H1 (cell line): ENCODE measurements around the gene ELOVL6. TPM values are rescaled to one million over a fixed set of nuclear protein-coding genes. Genes with fewer than 3 reads are reported as not detected.

Experiments used
- CTCF ChIA-PET: fragments of 300-600 bp; sonication (Branson Sonifier 250); formaldehyde crosslinking; loops from one replicate; lab custom pipeline; 2021; ENCODE audit not compliant: partially characterized antibody; lab: Charles Lee
- POLR2A ChIA-PET: fragments of 300-600 bp; sonication (Branson Sonifier 250); formaldehyde crosslinking; loops from one replicate; lab custom pipeline; 2021; ENCODE audit warnings: inconsistent platforms; ENCODE audit not compliant: partially characterized antibody; lab: Charles Lee
- DNase-seq, 2 experiments: peaks; one replicate each; pipeline versions ENCODE4 v3.0.0 to v3.0.0-alpha.2; 2010 to 2022; ENCODE audit warnings: low spot score in 2 of 2, low read depth in 1 of 2, mixed read lengths in 1 of 2
- FAIRE-seq: peaks from 2 replicates; lab custom pipeline; 2011; peaks lifted over from hg19 to GRCh38; lab: Jason Lieb, UNC
- H2AFZ ChIP-seq: 2 replicates; pipeline ENCODE4 v1.8.1; 2012; ENCODE audit warnings: low read length, inconsistent platforms
- H2AK5ac ChIP-seq: 2 replicates; pipeline ENCODE4 v1.6.1; 2013; ENCODE audit warnings: low read depth, low read length
- H2BK120ac ChIP-seq: replicated peaks from 2 replicates; pipeline ENCODE3; 2013; ENCODE audit warnings: low read depth, low read length, inconsistent platforms
- H2BK12ac ChIP-seq: 2 replicates; pipeline ENCODE4 v1.6.1; 2013; ENCODE audit warnings: low read depth, low read length
- H2BK15ac ChIP-seq: 2 replicates; pipeline ENCODE4 v1.6.1; 2013; ENCODE audit warnings: low read length
- H2BK20ac ChIP-seq: 2 replicates; pipeline ENCODE4 v1.6.1; 2013; ENCODE audit warnings: low read length
- H2BK5ac ChIP-seq: 2 replicates; pipeline ENCODE4 v1.6.1; 2013; ENCODE audit warnings: low read depth, low read length
- H3K14ac ChIP-seq: 2 replicates; pipeline ENCODE4 v1.6.1; 2013; ENCODE audit warnings: inconsistent platforms; ENCODE audit not compliant: insufficient read length
- H3K18ac ChIP-seq: 2 replicates; pipeline ENCODE4 v1.6.1; 2013; ENCODE audit warnings: low read length; ENCODE audit errors: extremely low read depth
- H3K23ac ChIP-seq: 2 replicates; pipeline ENCODE4 v1.6.1; 2013; ENCODE audit warnings: inconsistent platforms; ENCODE audit not compliant: insufficient read length
- H3K23me2 ChIP-seq: 2 replicates; pipeline ENCODE4 v1.6.1; 2013; ENCODE audit warnings: low read depth, low read length
- H3K27ac ChIP-seq: 2 replicates; pipeline ENCODE4 v1.6.1; 2011; ENCODE audit warnings: low read depth, low read length, inconsistent platforms
- H3K27me3 ChIP-seq, 4 experiments: replicated peaks in 1 of 4; 1 replicate in 1 of 4; 2 replicates in 3 of 4; pipeline versions ENCODE4 v1.6.1 to v1.8.1; 2011 to 2013; ENCODE audit warnings: low read length in 3 of 4, mild to moderate bottlenecking in 3 of 4, inconsistent platforms in 2 of 4, mixed read lengths in 2 of 4, moderate library complexity in 1 of 4; ENCODE audit not compliant: control insufficient read depth in 3 of 4, insufficient read depth in 3 of 4; ENCODE audit errors: extremely low read depth in 1 of 4
- H3K36me3 ChIP-seq, 4 experiments: 2 replicates each; pipeline versions ENCODE4 v1.6.1 to v1.8.1; 2011 to 2013; ENCODE audit warnings: mild to moderate bottlenecking in 4 of 4, low read length in 3 of 4, moderate library complexity in 2 of 4, control low read depth in 1 of 4, inconsistent platforms in 1 of 4; ENCODE audit not compliant: insufficient read depth in 4 of 4, control insufficient read depth in 2 of 4
- H3K4ac ChIP-seq: replicated peaks from 2 replicates; pipeline ENCODE3; 2013; ENCODE audit warnings: low read length, low read depth, mixed read lengths, inconsistent platforms; ENCODE audit not compliant: insufficient read length
- H3K4me1 ChIP-seq, 4 experiments: replicated peaks in 1 of 4; 1 replicate in 1 of 4; 2 replicates in 3 of 4; pipeline versions ENCODE4 v1.6.1 to v1.8.1; 2011 to 2013; ENCODE audit warnings: low read length in 3 of 4, inconsistent platforms in 2 of 4, mixed read lengths in 1 of 4; ENCODE audit not compliant: insufficient read depth in 4 of 4, control insufficient read depth in 3 of 4
- H3K4me2 ChIP-seq, 2 experiments: 2 replicates each; pipeline versions ENCODE4 v1.6.1 to v1.8.1; 2011 to 2013; ENCODE audit warnings: low read depth in 2 of 2, low read length in 2 of 2, control low read depth in 1 of 2, inconsistent platforms in 1 of 2, mild to moderate bottlenecking in 1 of 2; ENCODE audit not compliant: insufficient read depth in 1 of 2
- H3K4me3 ChIP-seq, 4 experiments: fragments of 200-600, 300-600 bp in 1 of 4; sonication (generic), shearing (Covaris generic), sonication (Bioruptor Twin) in 1 of 4; 2 replicates each; pipeline versions ENCODE4 v1.5.1 to v1.8.1; 2011 to 2016; ENCODE audit warnings: low read length in 4 of 4, low read depth in 3 of 4, control low read depth in 2 of 4, inconsistent platforms in 2 of 4, mild to moderate bottlenecking in 2 of 4, mixed read lengths in 1 of 4, moderate library complexity in 1 of 4; ENCODE audit not compliant: insufficient read depth in 2 of 4; ENCODE audit errors: extremely low read depth in 1 of 4
- H3K56ac ChIP-seq: replicated peaks from 2 replicates; pipeline ENCODE3; 2013; ENCODE audit warnings: low read depth, mild to moderate bottlenecking, mixed read lengths, low read length, inconsistent platforms; ENCODE audit not compliant: insufficient read length
- H3K79me1 ChIP-seq: 2 replicates; pipeline ENCODE4 v1.6.1; 2013; ENCODE audit warnings: low read depth, low read length, control low read depth
- H3K79me2 ChIP-seq, 2 experiments: 2 replicates each; pipeline versions ENCODE4 v1.6.1 to v1.8.1; 2012 to 2013; ENCODE audit warnings: low read length in 2 of 2, mild to moderate bottlenecking in 2 of 2, inconsistent platforms in 1 of 2; ENCODE audit not compliant: insufficient read depth in 2 of 2, control insufficient read depth in 1 of 2
- H3K9ac ChIP-seq, 4 experiments: replicated peaks in 1 of 4; 1 replicate in 1 of 4; 2 replicates in 3 of 4; pipeline versions ENCODE4 v1.6.1 to v1.8.1; 2011 to 2013; ENCODE audit warnings: low read depth in 3 of 4, low read length in 3 of 4, control low read depth in 2 of 4, mild to moderate bottlenecking in 2 of 4, moderate library complexity in 2 of 4, inconsistent platforms in 1 of 4; ENCODE audit errors: extremely low read depth in 1 of 4
- H3K9me3 ChIP-seq, 2 experiments: 2 replicates each; pipeline versions ENCODE4 v1.6.1 to v1.8.1; 2012 to 2013; ENCODE audit warnings: mild to moderate bottlenecking in 2 of 2, moderate library complexity in 2 of 2, control low read depth in 1 of 2, inconsistent platforms in 1 of 2, low read depth in 1 of 2, low read length in 1 of 2, mixed read lengths in 1 of 2; ENCODE audit not compliant: insufficient read depth in 2 of 2
- H4K20me1 ChIP-seq, 2 experiments: replicated peaks in 1 of 2; 2 replicates each; pipeline versions ENCODE3 to v1.8.1; 2011 to 2013; ENCODE audit warnings: inconsistent platforms in 2 of 2, low read length in 2 of 2, mild to moderate bottlenecking in 1 of 2; ENCODE audit not compliant: insufficient read depth in 2 of 2, control insufficient read depth in 1 of 2
- H4K5ac ChIP-seq: 2 replicates; pipeline ENCODE4 v1.6.1; 2013; ENCODE audit warnings: low read length, low read depth, mixed read lengths, inconsistent platforms; ENCODE audit not compliant: insufficient read length
- H4K8ac ChIP-seq: 2 replicates; pipeline ENCODE4 v1.8.0; 2013; ENCODE audit warnings: mild to moderate bottlenecking, moderate library complexity, low read length, inconsistent platforms; ENCODE audit not compliant: insufficient read depth; ENCODE audit errors: extremely low read depth
- H4K91ac ChIP-seq: replicated peaks from 2 replicates; pipeline ENCODE3; 2013; ENCODE audit warnings: low read length, mixed read lengths, inconsistent platforms; ENCODE audit not compliant: insufficient read length
- CTBP2 ChIP-seq: IDR thresholded peaks from 2 replicates; pipeline ENCODE4 v1.7.0; 2011; ENCODE audit warnings: borderline replicate concordance, mild to moderate bottlenecking, moderate library complexity, mixed read lengths, low read length; ENCODE audit not compliant: insufficient read depth, insufficient read length
- KDM1A ChIP-seq: fragments of 200-600, 300-600 bp; sonication (generic); IDR thresholded peaks from 2 replicates; pipeline ENCODE4 v1.7.1; 2016; ENCODE audit warnings: mild to moderate bottlenecking, low read length, borderline replicate concordance
- POU5F1 ChIP-seq: IDR thresholded peaks from 2 replicates; pipeline ENCODE4 v1.6.1; 2011; ENCODE audit warnings: low read depth, mild to moderate bottlenecking, low read length, moderate library complexity
- RXRA ChIP-seq: IDR thresholded peaks from 2 replicates; pipeline ENCODE4 v1.6.1; 2011; ENCODE audit warnings: low read depth, mild to moderate bottlenecking, low read length, moderate library complexity; ENCODE audit not compliant: insufficient read depth
- TBP ChIP-seq: IDR thresholded peaks from 2 replicates; pipeline ENCODE4 v1.6.1; 2011; ENCODE audit warnings: low read depth, low read length, improper control_type of control experiment
- WGBS, 2 experiments: shearing (Covaris generic) in 1 of 2; methylation state at CpG; one replicate each; pipeline versions ENCODE4 v1.1.6 to v1.1.7; 2013 to 2015; ENCODE audit warnings: low lambda C conversion rate in 2 of 2, mixed read lengths in 2 of 2, inconsistent platforms in 1 of 2, low coverage in 1 of 2, missing lambda C conversion rate in 1 of 2; ENCODE audit not compliant: insufficient replicate concordance in 2 of 2, insufficient coverage in 1 of 2, insufficient read length in 1 of 2; ENCODE audit errors: extremely low coverage in 1 of 2, missing lambda C conversion rate in 1 of 2; 5-methylcytosine and 5-hydroxymethylcytosine counted together
- polyA plus RNA-seq, 7 experiments: library from polyadenylated mRNA; depleted of rRNA in 3 of 7; stranded (reverse) in 5 of 7; unstranded in 2 of 7; fragments of >200 nt in 5 of 7; fragments of 200-250 nt in 2 of 7; gene quantifications; 1 replicate in 5 of 7; 2 replicates in 1 of 7; 4 replicates in 1 of 7; pipeline versions ENCODE4 v1.2.1 to v1.2.3, GENCODE V29; 2011 to 2013; ENCODE audit warnings: missing spikeins in 2 of 7, mixed read lengths in 2 of 7
- total RNA-seq: library from RNA; stranded (reverse); fragmentation: NEBNext Ultra II Directional; extraction: Animal tissue kit (Norgen Biotek cat#: 25700); gene quantifications from 2 replicates; pipeline ENCODE4 v1.2.1, GENCODE V29; 2021

The ELOVL6 gene
- total and polyA plus RNA-seq, 2 of the 8 experiments (the other 6 are each of a cell fraction or from before 2014, with no cell fraction given), result 27.8 to 86.6 TPM

DNA sequence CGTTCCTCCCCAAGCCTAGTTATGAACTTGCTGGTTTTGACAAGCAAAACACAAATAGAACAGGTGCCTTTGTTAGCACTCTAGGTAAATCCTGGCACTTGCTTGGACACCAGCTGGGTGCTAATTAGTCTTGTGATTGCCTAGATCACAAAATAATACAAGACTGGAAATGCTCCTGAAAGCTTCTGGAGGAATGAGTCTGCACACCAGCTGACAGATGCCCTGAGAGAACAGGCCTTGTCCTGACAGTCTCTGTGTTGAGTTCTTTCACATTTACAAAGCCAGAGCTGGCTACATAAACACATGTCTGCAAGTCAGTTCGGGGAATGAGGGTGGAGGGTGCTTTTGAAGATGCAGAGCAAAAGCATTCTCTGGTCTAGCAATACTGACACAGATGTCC is 93.8 kb downstream of the ELOVL6 start:
- H3K36me3 ChIP-seq, result peaks cover 0 to 8% (median 2%) of the 10 kb centered on the region in 4 experiments; a peak in 2 of 8 replicates

More for the DNA sequence above, 93.8 kb downstream of the ELOVL6 start:
- Histone ChIP-seq H3K56ac (no peak overlapping the region), H2BK15ac (no peak overlapping the region), H3K79me2 (peaks cover 0 to 37% of the 10 kb centered on the region in 2 experiments; a peak in 3 of 4 replicates), H3K4ac (no peak overlapping the region), H4K5ac (no peak overlapping the region), H3K9ac (no peak overlapping the region), H3K4me1 (peaks cover 0 to 14% (median 9%) of the 10 kb centered on the region in 4 experiments; a peak in 4 of 7 replicates), H4K20me1 (peaks cover 0 to 2% of the 10 kb centered on the region in 2 experiments), H3K27ac (no peak overlapping the region), H2BK5ac (no peak overlapping the region), H4K8ac (no peak overlapping the region), H4K91ac (no peak overlapping the region), H2BK120ac (no peak overlapping the region), H3K23me2 (no peaks in the 10 kb centered on the region), H3K23ac (no peak overlapping the region), H3K4me3 (no peak overlapping the region), H3K79me1 (peaks cover 3% of the 10 kb centered on the region; the same call in 1 of the 2 replicates), H3K18ac (no peak overlapping the region), H3K27me3 (no peaks in the 10 kb centered on the region), H2AFZ (no peak overlapping the region), H2BK20ac (no peak overlapping the region), H3K4me2 (no peak overlapping the region), H3K14ac (no peak overlapping the region), H2AK5ac (no peak overlapping the region), H3K9me3 (no peaks in the 10 kb centered on the region), H2BK12ac (no peak overlapping the region)
- 81% methylated on average over 2 of the region's 2 CpGs; no CpG with 5 or more reads in 1 of the 2 experiments for WGBS, 2 experiments
- CTCF ChIA-PET, result interaction anchor here (0.6 kb wide), 1 partner anchor 100 kb away, joined by 3 read pairs; no protein-coding TSS in a partner anchor
- TF ChIP-seq RXRA (no peak), KDM1A (no peak), TBP (no peak), POU5F1 (no peak), CTBP2 (no peak)
- DNase-seq (no peak), FAIRE-seq (no peak)
- POLR2A ChIA-PET, result no interaction called here
